GM18507 (cell line): Measurements from ENCODE around the gene CACNA2D3.

Source experiments
- DNase-seq: peaks from one replicate; pipeline ENCODE4 v3.0.0; 2011; ENCODE audit warnings: low read depth; ENCODE audit not compliant: insufficient read length; ENCODE audit errors: extremely low spot score
- FAIRE-seq: peaks from 2 replicates; lab custom pipeline; 2011; peaks lifted over from hg19 to GRCh38; lab: Jason Lieb, UNC

CACNA2D3 gene

GRCh38 chr3:54202054-54202453 lies 79.7 kb downstream of the CACNA2D3 start:
- FAIRE-seq, result no peak
- no peak for DNase-seq

GRCh38 chr3:54202651-54203248 lies 80.4 kb downstream of the CACNA2D3 start:
- FAIRE-seq (no peak), DNase-seq (no peak)

- DNase-seq (no peak), FAIRE-seq (no peak)
Measured at GRCh38 chr3:54206874-54207273, 84.5 kb downstream of the CACNA2D3 start.

GRCh38 chr3:54211097-54211496 lies 88.7 kb downstream of the CACNA2D3 start:
- FAIRE-seq (no peak), DNase-seq (no peak)

- FAIRE-seq (no peak), DNase-seq (no peak)
Measured at GRCh38 chr3:54212723-54213122, 90.4 kb downstream of the CACNA2D3 start.

GRCh38 chr3:54213907-54214306 lies 91.6 kb downstream of the CACNA2D3 start:
- FAIRE-seq (no peak), DNase-seq (no peak)

GRCh38 chr3:54214845-54215244 lies 92.5 kb downstream of the CACNA2D3 start:
- DNase-seq (no peak), FAIRE-seq (no peak)

GRCh38 chr3:54215521-54215920 lies 93.2 kb downstream of the CACNA2D3 start:
- no peak for DNase-seq
- no peak for FAIRE-seq

- FAIRE-seq, result no peak
- no peak for DNase-seq
Measured at GRCh38 chr3:54217828-54218227, 95.5 kb downstream of the CACNA2D3 start.

- FAIRE-seq (no peak), DNase-seq (no peak)
Measured at GRCh38 chr3:54222316-54222715, 100.0 kb downstream of the CACNA2D3 start.

GRCh38 chr3:54223063-54223462 lies 100.7 kb downstream of the CACNA2D3 start:
- DNase-seq (no peak), FAIRE-seq (no peak)

GRCh38 chr3:54225841-54226528 lies 103.6 kb downstream of the CACNA2D3 start:
- FAIRE-seq (no peak), DNase-seq (no peak)

GRCh38 chr3:54228806-54229205 lies 106.5 kb downstream of the CACNA2D3 start:
- DNase-seq (no peak), FAIRE-seq (no peak)

- DNase-seq (no peak), FAIRE-seq (no peak)
Measured at GRCh38 chr3:54232618-54233017, 110.3 kb downstream of the CACNA2D3 start.

- no peak for FAIRE-seq
- DNase-seq, result no peak
Measured at GRCh38 chr3:54235998-54236397, 113.6 kb downstream of the CACNA2D3 start.

GRCh38 chr3:54237109-54237508 lies 114.8 kb downstream of the CACNA2D3 start:
- FAIRE-seq, result no peak

GRCh38 chr3:54237788-54238502 lies 115.6 kb downstream of the CACNA2D3 start:
- no peak for FAIRE-seq
- DNase-seq, result no peak

More at GRCh38 chr3:54237109-54237508, 114.8 kb downstream of the CACNA2D3 start:
- no peak for DNase-seq

- no peak for FAIRE-seq
- no peak for DNase-seq
Measured at GRCh38 chr3:54240309-54240708, 118.0 kb downstream of the CACNA2D3 start.

- no peak for FAIRE-seq
- no peak for DNase-seq
Measured at GRCh38 chr3:54243056-54243931, 120.9 kb downstream of the CACNA2D3 start.
